Embryonic facial prominence (tissue), 1 donor: ENCODE measurements around the gene SENP7.
"Not testable (repeated sequence)": the region's sequence is repeated elsewhere in the genome, so short reads cannot be mapped to it uniquely, and the experiment has no call there.

Experiments
- DNase-seq: peaks from one replicate; pipeline ENCODE4 v3.0.0-alpha.2; 2016; ENCODE audit errors: extremely low spot score

SENP7 gene

GRCh38 chr3:101512646-101513418 is at the start of gene SENP7:
Gene SENP7, minus strand, starts transcription at chr3:101513212. Its CDS starts 82 bp downstream, at chr3:101513130.
- DNase-seq, result peak; percentile 84

GRCh38 chr3:101561630-101562328 is 48.8 kb upstream of the SENP7 start, which contains the start of gene TRMT10C:
Gene TRMT10C, plus strand, starts transcription at chr3:101561868. Its CDS starts 2,914 bp downstream, at chr3:101564782.
- peak; percentile 82 for DNase-seq

GRCh38 chr3:101556064-101556463 is 43.1 kb upstream of the SENP7 start:
- DNase-seq, result no peak

GRCh38 chr3:101553381-101553780 is 40.4 kb upstream of the SENP7 start:
- DNase-seq, result not testable (repeated sequence)

GRCh38 chr3:101551359-101552081 is 38.5 kb upstream of the SENP7 start:
- not testable (repeated sequence) for DNase-seq

- no peak for DNase-seq
Observed at GRCh38 chr3:101549473-101549872, 36.5 kb upstream of the SENP7 start.

GRCh38 chr3:101548527-101549105 is 35.6 kb upstream of the SENP7 start:
- DNase-seq, result no peak

- no peak for DNase-seq
Observed at GRCh38 chr3:101544161-101544850, 31.3 kb upstream of the SENP7 start.

- DNase-seq, result no peak
Observed at GRCh38 chr3:101542957-101543356, 29.9 kb upstream of the SENP7 start.

GRCh38 chr3:101536955-101537354 is 23.9 kb upstream of the SENP7 start:
- not testable (repeated sequence) for DNase-seq

- no peak for DNase-seq
Observed at GRCh38 chr3:101536266-101536665, 23.3 kb upstream of the SENP7 start.

- no peak for DNase-seq
Observed at GRCh38 chr3:101535221-101535620, 22.2 kb upstream of the SENP7 start.

GRCh38 chr3:101533603-101533968 is 20.6 kb upstream of the SENP7 start:
- DNase-seq, result no peak

GRCh38 chr3:101532783-101533602 is 20.0 kb upstream of the SENP7 start:
- DNase-seq, result no peak

- DNase-seq, result no peak
Observed at GRCh38 chr3:101531473-101532086, 18.6 kb upstream of the SENP7 start.

GRCh38 chr3:101530686-101531047 is 17.7 kb upstream of the SENP7 start:
- DNase-seq, result no peak

- no peak for DNase-seq
Observed at GRCh38 chr3:101529816-101530685, 17.0 kb upstream of the SENP7 start.

GRCh38 chr3:101527906-101528305 is 14.9 kb upstream of the SENP7 start:
- no peak for DNase-seq

- no peak for DNase-seq
Observed at GRCh38 chr3:101527441-101527840, 14.4 kb upstream of the SENP7 start.
